ENCODE data around the gene SMIM17. TPM values are rescaled to one million over a fixed set of nuclear protein-coding genes. Genes with fewer than 3 reads are reported as not detected.

SMIM17 gene
- total and polyA plus RNA-seq, 4 donors: 0.10 to 0.94 (median 0.27) TPM

DNA sequence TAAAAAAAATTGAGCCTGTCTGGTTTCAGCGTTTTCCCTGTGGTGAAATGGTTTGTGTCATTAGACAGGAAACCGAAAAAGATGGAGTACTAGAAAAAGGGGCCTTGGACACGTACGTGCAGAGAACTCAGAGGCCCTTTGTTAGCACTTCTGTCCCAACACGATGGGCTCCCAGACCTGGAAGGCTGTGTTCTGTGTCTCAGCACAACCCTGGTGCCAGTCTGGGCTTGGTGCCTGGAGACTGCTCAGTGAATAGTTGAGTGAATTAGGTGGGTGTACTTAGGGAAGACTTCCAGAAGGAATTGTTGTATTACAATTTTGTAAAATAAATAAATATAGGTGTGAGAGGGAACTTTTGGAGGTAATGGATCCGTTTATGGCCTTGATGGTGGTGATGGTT is 39.1 kb upstream of the SMIM17 start:
- Histone ChIP-seq H3K9ac (ENCODE audit: insufficient read depth in 1 of 2, low read length in 2 of 2) (no peak overlapping the region), H3K27ac (ENCODE audit: low read depth in 1 of 2, low read length in 1 of 2) (no peak overlapping the region), H3K4me3 (no peak overlapping the region), H3K9me3 (ENCODE audit: control insufficient read depth in 4 of 4, insufficient read depth in 3 of 4, low read length in 3 of 4) (peaks cover 0 to 37% (median 25%) of the 10 kb centered on the region in 4 donors), H3K36me3 (ENCODE audit: control insufficient read depth in 4 of 4, insufficient read depth in 4 of 4, low read length in 4 of 4) (peaks cover 0 to 55% (median 19%) of the 10 kb centered on the region in 4 donors), H3K27me3 (ENCODE audit: control insufficient read depth in 3 of 3, insufficient read depth in 3 of 3, low read length in 2 of 3) (no peaks in the 10 kb centered on the region), H3K4me1 (ENCODE audit: control insufficient read depth in 5 of 5, insufficient read depth in 5 of 5, low read length in 5 of 5) (peaks cover 0 to 12% (median 0%) of the 10 kb centered on the region in 5 donors)
- ATAC-seq (ENCODE audit: insufficient read depth, low FRiP score): no peak
- WGBS, 2 donors: 78 to 79% methylated on average over 6 of the region's 6 CpGs
- TF ChIP-seq CTCF (IDR thresholded peaks at IDR 0.05; ENCODE audit: control extremely low read depth, extremely low read depth): no peak
- no peak for DNase-seq

DNA sequence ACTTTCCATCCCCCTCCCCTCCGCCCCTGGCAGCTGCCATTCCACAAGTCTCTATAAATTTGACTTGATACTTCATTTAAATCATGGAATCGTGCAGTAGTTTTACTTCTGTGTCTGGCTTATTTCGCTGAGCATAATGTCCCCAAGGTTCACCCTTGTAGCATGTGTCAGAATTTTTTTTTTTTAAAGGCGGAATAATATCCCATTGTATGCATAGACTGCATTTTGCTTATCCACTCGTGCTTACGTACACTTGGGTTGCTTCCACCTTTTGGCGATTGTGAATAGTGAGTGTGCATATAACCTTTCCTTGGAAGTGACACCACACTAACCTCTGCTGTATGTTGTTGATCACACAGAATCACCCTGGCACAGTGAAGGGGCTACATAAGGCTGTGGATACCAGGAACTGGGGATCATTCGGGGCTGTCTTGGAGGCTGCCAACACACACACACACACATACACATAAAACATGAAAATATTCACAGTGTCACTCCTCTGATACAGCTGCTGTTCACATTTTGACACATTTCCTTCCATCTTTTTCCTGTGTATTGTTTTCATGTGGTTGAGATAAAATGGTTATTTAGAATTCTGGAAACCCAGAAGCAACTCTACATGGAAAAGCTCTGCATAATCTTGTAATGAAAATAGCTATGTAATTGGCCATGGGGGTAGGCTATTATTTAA is 34.5 kb upstream of the SMIM17 start:
- no peak for TF ChIP-seq CTCF (IDR thresholded peaks at IDR 0.05; ENCODE audit: control extremely low read depth, extremely low read depth)
- H3K9ac ChIP-seq (ENCODE audit: insufficient read depth in 1 of 2, low read length in 2 of 2): no peak overlapping the region
- H3K27ac ChIP-seq (ENCODE audit: low read depth in 1 of 2, low read length in 1 of 2): no peak overlapping the region
- peaks cover 0 to 6% (median 0%) of the 10 kb centered on the region in 5 donors for H3K4me1 ChIP-seq (ENCODE audit: control insufficient read depth in 5 of 5, insufficient read depth in 5 of 5, low read length in 5 of 5)
- H3K36me3 ChIP-seq (ENCODE audit: control insufficient read depth in 4 of 4, insufficient read depth in 4 of 4, low read length in 4 of 4): peaks cover 0 to 41% (median 14%) of the 10 kb centered on the region in 4 donors
- no peak overlapping the region for H3K4me3 ChIP-seq
- ATAC-seq (ENCODE audit: insufficient read depth, low FRiP score): no peak
- peaks cover 0 to 49% (median 31%) of the 10 kb centered on the region in 4 donors for H3K9me3 ChIP-seq (ENCODE audit: control insufficient read depth in 4 of 4, insufficient read depth in 3 of 4, low read length in 3 of 4)
- no peaks in the 10 kb centered on the region for H3K27me3 ChIP-seq (ENCODE audit: control insufficient read depth in 3 of 3, insufficient read depth in 3 of 3, low read length in 2 of 3)
- no peak for DNase-seq
- 80 to 92% methylated on average over 8 of the region's 8 CpGs for WGBS, 2 donors

- Histone ChIP-seq H3K4me3 (no peak overlapping the region), H3K4me1 (ENCODE audit: control insufficient read depth in 5 of 5, insufficient read depth in 5 of 5, low read length in 5 of 5) (peaks cover 0 to 3% (median 0%) of the 10 kb centered on the region in 5 donors), H3K27me3 (ENCODE audit: control insufficient read depth in 3 of 3, insufficient read depth in 3 of 3, low read length in 2 of 3) (no peaks in the 10 kb centered on the region), H3K9me3 (ENCODE audit: control insufficient read depth in 4 of 4, insufficient read depth in 3 of 4, low read length in 3 of 4) (peaks cover 0 to 40% (median 22%) of the 10 kb centered on the region in 4 donors), H3K27ac (ENCODE audit: low read depth in 1 of 2, low read length in 1 of 2) (no peak overlapping the region), H3K9ac (ENCODE audit: insufficient read depth in 1 of 2, low read length in 2 of 2) (no peak overlapping the region), H3K36me3 (ENCODE audit: control insufficient read depth in 4 of 4, insufficient read depth in 4 of 4, low read length in 4 of 4) (peaks cover 0 to 19% (median 10%) of the 10 kb centered on the region in 4 donors)
- no peak for TF ChIP-seq CTCF (IDR thresholded peaks at IDR 0.05; ENCODE audit: control extremely low read depth, extremely low read depth)
- DNase-seq (no peak), ATAC-seq (ENCODE audit: insufficient read depth, low FRiP score) (no peak)
- 79 to 80% methylated on average over 8 of the region's 8 CpGs for WGBS, 2 donors
Measured at GRCh38 chr19:56611288-56611687, 31.7 kb upstream of the SMIM17 start.
